ENCODE data around the gene PLCB2. TPM values are rescaled to one million over a fixed set of nuclear protein-coding genes. Genes with fewer than 3 reads are reported as not detected.

The PLCB2 gene
- total and polyA plus RNA-seq, 9 of the 15 experiments (the other 6 are each of a cell fraction or from before 2014, with no cell fraction given), result 0.37 to 12.3 (median 8.0) TPM

DNA sequence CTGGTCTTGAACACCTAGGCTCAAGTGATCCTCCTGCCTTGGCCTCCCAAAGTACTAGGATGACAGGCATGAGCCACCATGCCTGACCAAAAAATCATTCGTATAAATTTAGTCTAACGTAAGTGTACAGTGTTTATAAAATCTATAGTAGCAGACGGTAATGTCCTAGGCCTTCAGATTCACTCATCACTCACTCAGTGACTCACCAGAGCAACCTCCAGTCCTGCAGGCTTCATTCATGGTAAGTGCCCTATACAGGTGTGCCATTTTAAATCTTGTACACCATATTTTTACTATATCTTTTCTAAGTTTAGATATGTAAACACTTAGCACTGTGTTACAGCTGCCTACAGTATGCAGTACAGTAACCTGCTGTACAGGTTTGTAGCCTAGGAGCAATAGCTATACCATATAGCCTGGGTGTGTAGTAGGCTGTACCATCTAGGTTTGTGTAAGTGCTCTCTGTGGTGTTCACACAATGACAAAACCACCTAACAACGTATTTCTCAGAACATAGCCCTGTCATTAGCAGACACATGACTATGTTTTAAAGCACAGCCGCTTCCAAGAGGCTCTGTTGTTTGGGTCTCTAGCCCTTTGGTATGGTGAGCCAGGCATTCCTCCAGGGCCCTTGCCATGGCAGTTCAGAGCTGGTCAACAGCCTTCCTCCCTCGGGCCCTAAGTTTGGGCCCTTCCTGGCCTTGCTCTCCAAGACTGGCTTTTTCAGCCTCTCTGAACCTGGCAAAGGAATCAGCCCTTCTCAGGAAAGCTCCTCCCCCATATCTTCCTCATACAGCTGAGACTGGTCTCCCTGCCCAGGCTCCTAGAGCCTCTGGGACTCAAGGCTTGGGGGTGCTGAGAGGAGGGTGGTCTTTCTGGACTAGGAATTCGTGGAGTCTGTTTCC, 34.9 kb upstream of the PLCB2 start:
- FAIRE-seq, result no peak
- intact Hi-C loops (cut with micrococcal nuclease) (no loop called here), in situ Hi-C loops (cut with MboI) (loop anchor here (10.0 kb wide), 1 partner anchor 542 kb away; no protein-coding TSS in a partner anchor)
- no peaks in the 10 kb centered on the region for H3K36me3 ChIP-seq (ENCODE audit: control insufficient read depth, insufficient read depth, low read length)
- ChIA-PET POLR2A (interaction anchor here (0.9 to 4.8 kb wide), 3 partner anchors 10 to 80 kb away, joined by 3 to 30 read pairs (median 4); no protein-coding TSS in a partner anchor), CTCF (ENCODE audit: low intra/inter-chr PET ratio) (interaction anchor here (0.8 to 0.9 kb wide), 2 partner anchors 63 to 80 kb away, joined by 3 read pairs; no protein-coding TSS in a partner anchor)
- no peaks in the 10 kb centered on the region for H3K9me3 ChIP-seq (replicated peaks; ENCODE audit: control insufficient read depth, insufficient read depth, low read depth, low read length)
- peaks cover 6% of the 10 kb centered on the region; the same call in 1 of the 2 replicates for H4K20me1 ChIP-seq (replicated peaks; ENCODE audit: control insufficient read depth, insufficient read depth, low read length)
- ATAC-seq, result no peak
- no peak overlapping the region for H3K4me2 ChIP-seq (ENCODE audit: insufficient read depth, low read length)
- H3K9ac ChIP-seq (ENCODE audit: insufficient read depth in 1 of 2, low read depth in 2 of 2, low read length in 2 of 2), result peak overlapping the region in 1 of 2 experiments; percentile 8; a peak in 1 of 4 replicates
- WGBS (ENCODE audit: insufficient coverage, low coverage, missing lambda C conversion rate), result 38% methylated on average over 6 of the region's 7 CpGs
- no TSS peak for BruUV-seq (replicated peaks)
- no peak for TF ChIP-seq PHF8 (IDR thresholded peaks at IDR 0.05; ENCODE audit: borderline replicate concordance, low read length)
- no peak for TF ChIP-seq ZBED1 (IDR thresholded peaks at IDR 0.05)
- TF ChIP-seq E2F4 (CRISPR knock-in tag; IDR thresholded peaks at IDR 0.05; ENCODE audit: low read depth), result no peak
- no peak for TF ChIP-seq ZNF644 (tag; IDR thresholded peaks at IDR 0.05; ENCODE audit: low read depth)
- no peak for TF ChIP-seq NR2F6 (CRISPR knock-in tag; IDR thresholded peaks at IDR 0.05)
- no peak for TF ChIP-seq SIN3B (IDR thresholded peaks at IDR 0.05; ENCODE audit: low read depth)
- DNase-seq (ENCODE audit: extremely low read depth in 1 of 4, low spot score in 3 of 4), result no peak
- H3K4me1 ChIP-seq (replicated peaks in 1 of 2; ENCODE audit: control insufficient read depth in 2 of 2, insufficient read depth in 2 of 2, low read length in 2 of 2), result peaks cover 7 to 33% of the 10 kb centered on the region in 2 experiments
- no peak overlapping the region for H3K4me3 ChIP-seq
- H2AFZ ChIP-seq (ENCODE audit: low read depth, low read length), result peak overlapping the region; percentile 57
- H3K9me1 ChIP-seq (ENCODE audit: control insufficient read depth, insufficient read depth, low read length), result no peaks in the 10 kb centered on the region
- H3K27me3 ChIP-seq (ENCODE audit: control insufficient read depth in 2 of 2, insufficient read depth in 2 of 2, low read length in 2 of 2), result no peaks in the 10 kb centered on the region
- no peak overlapping the region for H3K27ac ChIP-seq (ENCODE audit: extremely low read depth, low read depth, low read length)
- H3K79me2 ChIP-seq (ENCODE audit: control insufficient read depth, insufficient read depth, low read length), result no peaks in the 10 kb centered on the region
